ENCODE measurements around the gene KCNIP4. TPM values are rescaled to one million over a fixed set of nuclear protein-coding genes. Genes with fewer than 3 reads are reported as not detected.
"Not testable (repeated sequence)": the region's sequence is repeated elsewhere in the genome, so short reads cannot be mapped to it uniquely, and the experiment has no call there.

Gene KCNIP4
- total RNA-seq, 8 experiments from 2014 or later, result 1.7 to 18.5 (median 10.8) TPM

DNA sequence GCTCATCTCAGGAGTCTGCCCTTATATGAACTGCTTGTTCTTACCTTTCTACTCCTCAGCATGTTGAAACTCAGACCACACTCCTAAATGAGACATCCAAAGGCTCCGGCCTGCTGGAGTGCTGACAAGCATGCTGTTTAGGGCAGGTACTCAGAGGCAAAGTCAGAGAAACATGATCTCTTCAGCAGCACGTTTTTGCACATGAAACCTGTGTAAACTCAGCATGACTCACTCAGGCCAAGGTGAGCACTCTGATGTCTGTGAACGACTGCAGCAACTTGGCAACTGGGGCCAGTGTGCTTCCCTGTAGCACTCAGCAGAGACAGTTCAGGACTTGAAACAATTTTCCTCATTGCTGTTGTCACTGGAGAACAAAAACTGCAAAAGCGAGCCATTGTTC, 1138.8 kb downstream of the KCNIP4 start:
- H3K27ac ChIP-seq, result no peak overlapping the region
- no peak overlapping the region for H3K4me3 ChIP-seq
- no peaks in the 10 kb centered on the region for H3K4me1 ChIP-seq (replicated peaks in 1 of 2)
- ATAC-seq (replicated peaks in 6 of 8), result peak in 3 of 8 experiments; percentile 39 to 74 (median 47)
- in situ Hi-C loops (cut with MboI; ENCODE audit: low pct_unique_long_range_greater_than_20kb in 2 of 9, low sequenced_read_pairs in 9 of 9, unreplicated experiment in 9 of 9), result no loop called here
- WGBS, 10 experiments, result 0 to 80% (median 45%) methylated on average over 1 to 4 of the region's 4 CpGs; no CpG with 5 or more reads in 1 of the 10 experiments

DNA sequence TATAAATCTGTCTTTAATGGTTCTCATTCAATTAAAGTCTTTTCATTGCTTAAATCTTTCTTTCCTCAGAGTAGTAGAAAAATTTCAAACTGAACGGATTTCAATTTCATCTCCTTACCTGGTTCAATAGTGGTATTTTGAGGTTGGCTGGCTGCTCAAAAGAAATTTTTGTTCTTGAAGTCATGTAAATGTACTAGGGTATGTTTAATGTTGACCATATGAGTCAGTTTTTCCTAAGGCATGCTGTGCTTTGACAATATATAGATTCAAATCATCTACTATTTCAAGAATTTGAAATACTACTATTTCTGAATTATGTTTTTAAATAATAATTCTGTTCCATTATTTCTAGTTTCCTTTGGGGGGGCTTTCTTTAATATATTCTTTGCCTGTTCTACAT, 1142.9 kb downstream of the KCNIP4 start:
- WGBS, 10 experiments, result 0 to 100% (median 89%) methylated on average over 1 of the region's 1 CpG; no CpG with 5 or more reads in 3 of the 10 experiments
- H3K4me1 ChIP-seq (replicated peaks in 1 of 2), result no peaks in the 10 kb centered on the region
- ATAC-seq (replicated peaks in 6 of 8), result no peak
- H3K4me3 ChIP-seq, result no peak overlapping the region
- no peak overlapping the region for H3K27ac ChIP-seq
- in situ Hi-C loops (cut with MboI; ENCODE audit: low pct_unique_long_range_greater_than_20kb in 2 of 9, low sequenced_read_pairs in 9 of 9, unreplicated experiment in 9 of 9), result no loop called here

DNA sequence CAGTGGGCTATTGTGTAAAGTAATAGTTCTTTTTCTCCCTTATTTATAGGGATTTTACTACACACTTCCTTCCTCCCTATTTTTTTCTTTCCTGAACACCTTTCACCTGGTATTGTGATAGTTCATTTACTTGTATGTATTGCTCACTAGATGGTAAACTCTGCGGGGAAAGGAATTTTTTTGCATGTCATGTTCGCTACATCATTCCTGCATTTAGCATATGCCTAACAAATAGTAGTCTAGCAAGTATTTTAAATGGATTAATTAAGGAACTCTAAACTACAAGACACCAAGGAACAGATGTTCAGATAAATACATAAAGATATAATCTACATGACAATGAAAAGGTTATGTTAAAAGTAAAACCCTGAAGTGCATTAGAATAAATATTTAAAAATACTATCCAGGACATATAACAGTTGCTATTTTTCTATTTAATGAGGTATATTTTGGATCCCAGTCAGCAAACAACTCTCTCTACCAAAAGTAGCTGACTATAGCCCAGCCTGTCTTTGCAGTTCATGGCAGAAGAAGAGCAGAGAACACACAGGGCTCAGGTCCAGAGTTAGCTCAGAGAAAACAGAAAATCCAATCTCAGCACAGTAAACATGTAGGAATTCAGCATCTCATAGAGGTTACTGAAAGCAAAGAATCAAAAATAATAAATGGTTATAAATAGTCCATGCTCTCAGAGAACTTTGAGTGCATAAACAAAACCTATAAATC, 1160.5 kb downstream of the KCNIP4 start:
- Histone ChIP-seq H3K27ac (no peak overlapping the region), H3K4me3 (no peak overlapping the region), H3K4me1 (replicated peaks in 1 of 2) (peaks cover 0 to 9% of the 10 kb centered on the region in 2 donors)
- WGBS, 10 experiments, result 4 to 100% (median 78%) methylated on average over 1 to 2 of the region's 2 CpGs
- ATAC-seq (replicated peaks in 6 of 8), result peak in 2 of 8 experiments; percentile 51 to 65
- in situ Hi-C loops (cut with MboI; ENCODE audit: low pct_unique_long_range_greater_than_20kb in 2 of 9, low sequenced_read_pairs in 9 of 9, unreplicated experiment in 9 of 9), result loop anchor here in 5 of 9 experiments (25.0 kb wide), 2 partner anchors 674 to 974 kb away; no protein-coding TSS in a partner anchor

DNA sequence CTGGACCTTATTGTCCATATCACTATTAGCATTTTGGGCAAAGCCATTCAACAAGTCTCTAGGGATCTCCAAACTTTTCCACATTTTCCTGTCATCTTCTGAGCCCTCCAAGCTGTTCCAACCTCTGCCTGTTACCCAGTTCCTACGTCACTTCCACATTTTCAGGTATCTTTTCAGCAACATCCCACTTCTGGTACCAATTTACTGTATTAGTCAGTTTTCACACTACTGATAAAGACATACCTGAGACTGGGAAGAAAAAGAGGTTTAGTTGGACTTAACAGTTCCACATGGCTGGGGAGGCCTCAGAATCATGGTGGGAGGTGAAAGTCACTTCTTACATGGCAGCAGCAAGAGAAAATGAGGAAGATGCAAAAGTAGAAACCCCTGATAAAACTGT, 1165.4 kb downstream of the KCNIP4 start:
- H3K4me1 ChIP-seq (replicated peaks in 1 of 2); H3K27ac ChIP-seq; ATAC-seq (replicated peaks in 6 of 8); H3K4me3 ChIP-seq: not testable (repeated sequence)
- WGBS, 10 experiments, result 20 to 100% (median 100%) methylated on average over 1 of the region's 1 CpG; no CpG with 5 or more reads in 5 of the 10 experiments
- in situ Hi-C loops (cut with MboI; ENCODE audit: low pct_unique_long_range_greater_than_20kb in 2 of 9, low sequenced_read_pairs in 9 of 9, unreplicated experiment in 9 of 9), result loop anchor here in 5 of 9 experiments (25.0 kb wide), 2 partner anchors 679 to 979 kb away; no protein-coding TSS in a partner anchor

DNA sequence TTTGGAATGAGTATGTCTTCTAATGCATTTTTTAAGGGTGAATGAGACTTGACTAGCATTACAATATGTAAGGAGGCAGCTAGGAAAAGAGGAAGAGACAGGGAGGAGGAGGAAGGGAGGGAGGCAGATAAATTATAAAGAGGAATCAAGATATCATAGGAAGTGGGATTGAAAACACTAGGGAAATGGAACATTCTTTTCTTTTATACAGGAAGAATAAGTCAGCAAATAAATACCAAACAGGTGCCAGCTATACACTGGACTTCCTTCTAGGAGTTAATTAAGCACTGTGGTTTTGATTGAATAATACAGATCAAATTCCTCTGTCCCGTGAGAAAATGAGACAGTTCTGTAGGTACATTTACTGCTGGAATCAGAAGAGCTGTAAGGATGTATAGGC, 1169.7 kb downstream of the KCNIP4 start:
- H3K4me3 ChIP-seq, result no peak overlapping the region
- no peaks in the 10 kb centered on the region for H3K4me1 ChIP-seq (replicated peaks in 1 of 2)
- WGBS, 10 experiments, result 14 to 100% (median 67%) methylated on average over 1 of the region's 1 CpG; no CpG with 5 or more reads in 3 of the 10 experiments
- H3K27ac ChIP-seq, result no peak overlapping the region
- no peak for ATAC-seq (replicated peaks in 6 of 8)
- in situ Hi-C loops (cut with MboI; ENCODE audit: low pct_unique_long_range_greater_than_20kb in 2 of 9, low sequenced_read_pairs in 9 of 9, unreplicated experiment in 9 of 9), result loop anchor here in 5 of 9 experiments (10.0 to 25.0 kb wide), 4 partner anchors 356 to 983 kb away; no protein-coding TSS in a partner anchor

DNA sequence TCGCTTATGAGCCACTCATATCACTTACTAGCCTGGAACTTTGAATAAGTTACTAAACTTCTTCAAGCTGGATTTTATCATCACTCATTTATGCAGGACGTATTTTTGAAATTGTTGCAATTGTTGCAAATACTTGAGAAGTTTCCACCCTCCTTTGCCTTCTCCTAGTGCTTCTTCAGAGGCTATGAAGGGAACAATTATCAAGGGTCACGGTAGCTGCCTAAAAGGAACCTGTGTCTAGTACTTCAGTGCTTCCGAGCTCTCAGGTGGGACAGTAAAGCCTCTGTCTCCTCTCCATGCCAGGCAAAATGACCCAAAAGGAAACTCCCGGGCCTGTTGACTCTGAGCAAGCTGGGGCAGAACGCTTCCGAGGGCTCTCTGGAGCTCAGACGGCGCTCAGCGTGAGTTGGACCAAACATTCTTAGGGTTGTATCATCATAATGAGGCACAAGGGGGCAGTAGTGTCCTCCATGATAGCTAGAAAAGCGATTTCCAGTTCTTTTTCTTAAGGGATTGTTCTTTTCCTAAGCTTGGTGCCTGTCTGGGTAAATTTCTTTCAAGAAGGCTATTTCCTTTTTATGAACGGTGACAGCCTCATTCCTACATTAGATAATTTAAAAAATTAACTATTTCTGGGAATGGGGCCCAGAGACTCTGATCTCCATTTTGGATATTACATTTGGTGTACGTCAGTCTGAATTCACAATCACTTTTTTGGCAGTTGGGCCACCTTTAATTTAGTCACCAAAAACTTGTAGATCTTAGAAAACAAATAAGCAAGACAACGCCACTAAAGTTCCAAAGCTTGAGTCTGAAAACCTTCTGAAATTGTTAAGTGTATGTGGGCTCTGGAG, 1175.2 kb downstream of the KCNIP4 start:
- Histone ChIP-seq H3K4me3 (no peak overlapping the region), H3K27ac (no peak overlapping the region), H3K4me1 (replicated peaks in 1 of 2) (no peaks in the 10 kb centered on the region)
- WGBS, 10 experiments, result 14 to 100% (median 40%) methylated on average over 1 to 12 of the region's 14 CpGs
- peak; percentile 42 to 85 (median 64) for ATAC-seq (replicated peaks in 6 of 8)
- in situ Hi-C loops (cut with MboI; ENCODE audit: low pct_unique_long_range_greater_than_20kb in 2 of 9, low sequenced_read_pairs in 9 of 9, unreplicated experiment in 9 of 9), result loop anchor here in 5 of 9 experiments (10.0 to 25.0 kb wide), 5 partner anchors 361 to 989 kb away; no protein-coding TSS in a partner anchor

GRCh38 chr4:20764366-20764992, 1184.1 kb downstream of the KCNIP4 start:
- Histone ChIP-seq H3K4me3 (no peak overlapping the region), H3K4me1 (replicated peaks in 1 of 2) (no peaks in the 10 kb centered on the region), H3K27ac (no peak overlapping the region)
- in situ Hi-C loops (cut with MboI; ENCODE audit: low pct_unique_long_range_greater_than_20kb in 2 of 9, low sequenced_read_pairs in 9 of 9, unreplicated experiment in 9 of 9), result loop anchor here in 4 of 9 experiments (25.0 kb wide), 3 partner anchors 373 to 998 kb away; no protein-coding TSS in a partner anchor
- peak in 4 of 8 experiments; percentile 15 to 75 (median 30) for ATAC-seq (replicated peaks in 6 of 8)
- WGBS, 10 experiments, result 48 to 97% (median 78%) methylated on average over 1 to 12 of the region's 13 CpGs

- WGBS, 10 experiments, result 67 to 100% (median 100%) methylated on average over 1 of the region's 1 CpG; no CpG with 5 or more reads in 5 of the 10 experiments
Observed at GRCh38 chr4:20761826-20762225, 1186.7 kb downstream of the KCNIP4 start.

GRCh38 chr4:20761382-20761781, 1187.2 kb downstream of the KCNIP4 start:
- no peak for ATAC-seq (replicated peaks in 6 of 8)
- no peaks in the 10 kb centered on the region for H3K4me1 ChIP-seq (replicated peaks in 1 of 2)

More at GRCh38 chr4:20761826-20762225, 1186.7 kb downstream of the KCNIP4 start:
- no peaks in the 10 kb centered on the region for H3K4me1 ChIP-seq (replicated peaks in 1 of 2)
- H3K4me3 ChIP-seq, result no peak overlapping the region
- no peak overlapping the region for H3K27ac ChIP-seq
- no peak for ATAC-seq (replicated peaks in 6 of 8)
- in situ Hi-C loops (cut with MboI; ENCODE audit: low pct_unique_long_range_greater_than_20kb in 2 of 9, low sequenced_read_pairs in 9 of 9, unreplicated experiment in 9 of 9), result loop anchor here in 4 of 9 experiments (25.0 kb wide), 3 partner anchors 375 to 1000 kb away; no protein-coding TSS in a partner anchor

GRCh38 chr4:20760053-20760452, 1188.5 kb downstream of the KCNIP4 start:
- Histone ChIP-seq H3K4me3 (no peak overlapping the region), H3K4me1 (replicated peaks in 1 of 2) (no peaks in the 10 kb centered on the region), H3K27ac (no peak overlapping the region)
- in situ Hi-C loops (cut with MboI; ENCODE audit: low pct_unique_long_range_greater_than_20kb in 2 of 9, low sequenced_read_pairs in 9 of 9, unreplicated experiment in 9 of 9), result loop anchor here in 4 of 9 experiments (25.0 kb wide), 3 partner anchors 377 to 1002 kb away; no protein-coding TSS in a partner anchor
- WGBS, 10 experiments, result 56 to 100% (median 90%) methylated on average over 1 to 2 of the region's 2 CpGs; no CpG with 5 or more reads in 5 of the 10 experiments
- ATAC-seq (replicated peaks in 6 of 8), result peak in 3 of 8 experiments; percentile 33 to 74 (median 53)

More at GRCh38 chr4:20761382-20761781, 1187.2 kb downstream of the KCNIP4 start:
- no peak overlapping the region for H3K27ac ChIP-seq
- in situ Hi-C loops (cut with MboI; ENCODE audit: low pct_unique_long_range_greater_than_20kb in 2 of 9, low sequenced_read_pairs in 9 of 9, unreplicated experiment in 9 of 9), result loop anchor here in 4 of 9 experiments (25.0 kb wide), 3 partner anchors 376 to 1001 kb away; no protein-coding TSS in a partner anchor
- no peak overlapping the region for H3K4me3 ChIP-seq

GRCh38 chr4:20754036-20754435, 1194.5 kb downstream of the KCNIP4 start:
- Histone ChIP-seq H3K4me1 (replicated peaks in 1 of 2) (peaks cover 0 to 11% of the 10 kb centered on the region in 2 donors), H3K27ac (no peak overlapping the region), H3K4me3 (no peak overlapping the region)
- 38 to 89% (median 56%) methylated on average over 1 of the region's 1 CpG; no CpG with 5 or more reads in 4 of the 10 experiments for WGBS, 10 experiments
- in situ Hi-C loops (cut with MboI; ENCODE audit: low pct_unique_long_range_greater_than_20kb in 2 of 9, low sequenced_read_pairs in 9 of 9, unreplicated experiment in 9 of 9), result loop anchor here in 4 of 9 experiments (25.0 kb wide), 3 partner anchors 383 to 1008 kb away; no protein-coding TSS in a partner anchor
- peak in 5 of 8 experiments; percentile 81 to 94 (median 90) for ATAC-seq (replicated peaks in 6 of 8)

DNA sequence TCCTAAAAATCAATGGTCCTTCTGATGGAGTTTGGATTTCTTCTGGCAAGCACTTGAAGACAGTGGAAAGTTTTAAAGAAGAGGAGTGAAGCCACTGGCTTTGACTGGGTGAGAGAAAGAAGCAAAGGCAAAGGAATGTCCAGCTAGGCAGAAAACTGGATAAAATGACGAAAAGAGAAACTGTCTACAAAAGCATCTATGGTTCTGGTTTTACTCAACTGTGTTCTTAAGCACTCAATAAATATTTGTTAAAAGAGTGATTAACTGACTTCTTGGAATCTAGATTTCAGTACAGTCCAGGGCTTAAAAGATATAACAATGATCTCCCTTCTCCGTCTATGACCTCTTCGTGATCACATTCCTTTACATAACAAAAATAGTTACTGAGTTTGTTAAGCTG, 1195.9 kb downstream of the KCNIP4 start:
- in situ Hi-C loops (cut with MboI; ENCODE audit: low pct_unique_long_range_greater_than_20kb in 2 of 9, low sequenced_read_pairs in 9 of 9, unreplicated experiment in 9 of 9), result loop anchor here in 4 of 9 experiments (25.0 kb wide), 3 partner anchors 385 to 1010 kb away; no protein-coding TSS in a partner anchor
- H3K4me3 ChIP-seq, result no peak overlapping the region
- ATAC-seq (replicated peaks in 6 of 8), result peak in 1 of 8 experiments; percentile 6
- H3K4me1 ChIP-seq (replicated peaks in 1 of 2), result peaks cover 0 to 11% of the 10 kb centered on the region in 2 donors
- H3K27ac ChIP-seq, result no peak overlapping the region
- WGBS, 10 experiments, result 90 to 100% (median 97%) methylated on average over 1 to 3 of the region's 3 CpGs; no CpG with 5 or more reads in 1 of the 10 experiments

Data from motor neuron (in vitro differentiated cells).